T-helper 2 cell treated with Interferon-gamma antibody and Interleukin-4, amounts not matched to agents 5 μg/mL and 100 μg/mL, for 36 hours (primary cell): Measurements from ENCODE around the gene RASGEF1C.
A peak's percentile ranks its signal among the peaks of the same experiment; 100 is the strongest.

ENCODE experiments used
- DNase-seq: peaks from one replicate; pipeline ENCODE4 v3.0.0; 2021; ENCODE audit warnings: low spot score
- H3K27ac Mint-ChIP-seq: one replicate; pipeline ENCODE4 v1.8.0; 2021; ENCODE audit warnings: mild to moderate bottlenecking, mixed read lengths
- H3K27me3 Mint-ChIP-seq: one replicate; pipeline ENCODE4 v1.8.0; 2021; ENCODE audit warnings: low read depth, mixed read lengths
- H3K36me3 Mint-ChIP-seq: one replicate; pipeline ENCODE4 v1.8.0; 2021; ENCODE audit warnings: low read depth, mixed read lengths
- H3K4me1 Mint-ChIP-seq: one replicate; pipeline ENCODE4 v1.8.0; 2021; ENCODE audit warnings: low read depth, mixed read lengths
- H3K4me3 Mint-ChIP-seq: one replicate; pipeline ENCODE4 v1.8.0; 2022; ENCODE audit warnings: mild to moderate bottlenecking, moderate library complexity, mixed read lengths
- H3K9me3 Mint-ChIP-seq: one replicate; pipeline ENCODE4 v1.8.0; 2021; ENCODE audit warnings: mixed read lengths

The RASGEF1C gene

DNA sequence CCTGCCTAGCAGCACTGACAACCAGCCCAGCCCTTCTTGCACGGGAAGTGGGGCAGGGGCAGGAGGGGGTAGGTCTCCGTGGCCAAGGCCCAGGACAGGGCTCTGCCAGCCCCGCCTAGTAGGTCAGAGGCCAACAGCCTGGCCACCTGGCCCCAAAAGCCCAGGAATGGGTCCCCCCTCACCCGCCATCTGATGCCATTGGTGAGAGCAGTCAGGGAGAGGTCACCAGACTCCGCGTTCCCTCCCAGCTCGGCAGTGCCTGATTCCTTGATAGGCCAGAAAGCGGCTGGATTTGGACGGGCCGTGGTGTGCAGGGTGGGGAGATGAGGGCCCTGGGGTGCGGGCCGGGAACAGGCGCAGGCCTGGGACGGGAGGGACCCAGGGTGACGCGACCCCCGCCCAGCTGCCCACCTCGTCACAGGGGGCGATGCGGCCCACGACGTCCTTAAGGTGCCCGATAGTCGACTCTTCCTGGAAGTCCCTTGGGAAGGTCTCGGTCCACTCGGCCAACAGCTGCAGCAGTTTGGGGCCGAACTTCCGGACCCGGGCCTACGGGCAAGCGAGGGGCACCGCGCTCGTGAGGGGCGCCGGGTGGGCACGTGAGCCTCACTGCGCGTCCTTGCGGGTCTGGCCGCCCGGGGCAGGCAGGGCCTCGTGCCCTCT is 72.9 kb downstream of the RASGEF1C start:
- Mint-ChIP-seq H3K4me1 (peaks cover 6% of the 10 kb centered on the region), H3K4me3 (no peak overlapping the region), H3K9me3 (no peaks in the 10 kb centered on the region), H3K36me3 (no peaks in the 10 kb centered on the region), H3K27ac (no peak overlapping the region), H3K27me3 (no peaks in the 10 kb centered on the region)
- DNase-seq: no peak

DNA sequence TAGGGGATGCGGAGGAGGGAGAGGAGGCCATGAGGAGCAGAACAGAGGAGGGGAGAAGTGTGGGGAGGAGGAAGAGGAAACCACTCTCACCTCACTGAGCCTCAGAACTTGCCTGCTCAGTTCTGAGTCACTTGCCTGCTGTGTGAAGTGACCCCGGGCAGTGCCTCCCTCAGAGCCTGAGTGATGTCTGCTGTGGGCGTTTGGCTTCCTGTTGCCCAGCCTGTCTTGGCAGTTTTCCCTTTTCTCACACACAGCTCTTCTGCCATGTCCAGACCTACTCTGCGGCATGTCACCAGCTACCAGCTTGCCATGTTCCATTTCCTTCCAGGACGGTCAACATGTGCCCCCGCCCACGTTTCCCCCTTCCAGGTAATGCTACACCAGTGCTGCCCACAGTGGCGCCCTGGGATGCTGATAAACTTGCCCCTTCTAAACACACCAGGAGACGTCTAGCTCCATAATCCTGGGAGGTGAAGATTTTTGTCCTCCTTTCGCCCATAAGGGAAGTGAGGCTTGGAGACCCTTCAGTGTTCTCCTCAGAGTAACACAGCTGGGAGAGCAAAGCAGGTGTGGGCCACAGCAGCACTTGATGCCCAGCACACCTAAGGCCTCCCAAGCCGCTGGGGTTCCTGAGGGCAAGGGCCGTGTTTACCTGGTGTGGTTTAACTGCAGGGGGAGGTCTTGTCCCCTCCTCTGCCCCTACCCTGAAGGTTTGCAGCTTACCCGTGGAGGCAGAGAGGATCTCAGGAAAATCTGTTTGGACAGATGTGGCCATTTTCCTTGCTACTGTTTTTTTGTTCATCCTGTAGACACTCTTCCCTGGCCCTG is 73.7 kb downstream of the RASGEF1C start:
- H3K27ac Mint-ChIP-seq: peak overlapping the region; percentile 17
- H3K9me3 Mint-ChIP-seq: no peaks in the 10 kb centered on the region
- no peaks in the 10 kb centered on the region for H3K36me3 Mint-ChIP-seq
- H3K4me3 Mint-ChIP-seq: peak overlapping the region; percentile 3
- no peaks in the 10 kb centered on the region for H3K27me3 Mint-ChIP-seq
- peaks cover 6% of the 10 kb centered on the region for H3K4me1 Mint-ChIP-seq
- DNase-seq: peak; percentile 63

DNA sequence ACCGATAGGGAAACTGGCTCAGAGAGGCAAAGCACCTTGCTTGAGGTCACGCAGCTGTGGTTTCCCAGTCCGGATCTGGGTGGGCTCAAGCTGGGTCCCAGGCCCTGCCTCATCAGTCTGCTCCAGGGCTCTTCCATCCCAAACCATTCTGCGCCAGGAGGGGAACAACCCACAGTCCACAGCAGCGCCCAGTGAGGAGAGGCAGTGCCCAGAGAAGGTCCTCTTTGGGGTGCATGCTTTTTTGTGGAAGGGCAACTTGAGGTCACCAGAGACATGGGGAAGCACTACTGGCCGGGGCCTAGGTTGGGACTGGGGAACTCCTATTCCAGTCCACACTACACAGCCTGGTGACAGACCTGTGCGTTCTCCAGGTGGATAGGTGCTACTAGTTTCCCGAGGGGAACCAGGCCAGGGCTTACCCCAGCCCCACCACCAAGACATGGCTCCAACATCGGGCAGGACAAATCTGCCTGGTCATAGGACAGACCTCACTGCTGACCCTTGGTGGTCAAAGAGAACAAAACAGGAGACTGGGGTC is 75.0 kb downstream of the RASGEF1C start:
- H3K9me3 Mint-ChIP-seq: no peaks in the 10 kb centered on the region
- no peaks in the 10 kb centered on the region for H3K27me3 Mint-ChIP-seq
- no peak overlapping the region for H3K4me3 Mint-ChIP-seq
- H3K4me1 Mint-ChIP-seq: peaks cover 6% of the 10 kb centered on the region
- H3K36me3 Mint-ChIP-seq: no peaks in the 10 kb centered on the region
- DNase-seq: no peak
- H3K27ac Mint-ChIP-seq: no peak overlapping the region

DNA sequence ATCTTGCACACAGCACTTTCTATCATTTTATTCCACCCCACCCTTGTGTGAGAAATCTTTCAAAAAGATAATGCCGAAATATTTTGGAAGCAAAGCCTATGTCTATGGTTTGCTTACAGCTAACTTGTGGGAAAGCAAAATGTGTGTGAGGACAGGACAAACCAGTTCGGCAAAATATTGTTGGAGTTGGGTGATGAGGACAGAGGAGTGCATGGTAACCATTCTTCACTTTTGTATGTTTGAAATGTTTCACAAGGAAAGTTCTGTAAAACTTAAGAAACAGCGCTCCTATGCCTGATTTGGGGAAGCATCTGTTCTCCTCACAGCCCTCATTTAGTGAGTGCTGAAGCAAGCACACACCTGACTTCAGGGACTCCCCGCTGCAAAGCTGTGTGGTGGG is 75.5 kb downstream of the RASGEF1C start:
- H3K36me3 Mint-ChIP-seq: no peaks in the 10 kb centered on the region
- H3K27ac Mint-ChIP-seq: no peak overlapping the region
- H3K4me1 Mint-ChIP-seq: peaks cover 6% of the 10 kb centered on the region
- H3K9me3 Mint-ChIP-seq: no peaks in the 10 kb centered on the region
- no peak overlapping the region for H3K4me3 Mint-ChIP-seq
- no peaks in the 10 kb centered on the region for H3K27me3 Mint-ChIP-seq
- DNase-seq: no peak

DNA sequence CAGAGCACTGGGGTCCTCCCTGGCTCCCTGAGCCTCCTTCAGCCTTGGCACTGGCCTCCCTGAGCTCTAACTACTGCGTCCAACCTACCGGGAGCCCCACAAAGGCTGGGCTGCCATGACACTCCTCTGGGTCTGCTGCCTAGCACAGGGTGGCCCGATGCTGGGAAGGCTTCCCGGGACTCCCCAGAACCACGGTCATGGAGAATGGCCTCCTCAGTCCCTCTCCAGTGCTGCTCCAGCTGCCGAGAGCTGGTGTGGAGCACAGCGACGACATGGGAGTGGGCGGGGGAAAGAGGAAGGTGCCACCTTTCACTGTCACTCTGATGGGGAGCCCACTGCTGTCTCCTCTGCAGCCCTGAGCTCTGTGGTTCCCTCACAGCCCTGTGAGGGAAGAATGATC is 76.0 kb downstream of the RASGEF1C start:
- H3K4me3 Mint-ChIP-seq: no peak overlapping the region
- H3K9me3 Mint-ChIP-seq: no peaks in the 10 kb centered on the region
- no peak for DNase-seq
- no peak overlapping the region for H3K27ac Mint-ChIP-seq
- no peaks in the 10 kb centered on the region for H3K27me3 Mint-ChIP-seq
- no peaks in the 10 kb centered on the region for H3K36me3 Mint-ChIP-seq
- H3K4me1 Mint-ChIP-seq: peaks cover 6% of the 10 kb centered on the region

DNA sequence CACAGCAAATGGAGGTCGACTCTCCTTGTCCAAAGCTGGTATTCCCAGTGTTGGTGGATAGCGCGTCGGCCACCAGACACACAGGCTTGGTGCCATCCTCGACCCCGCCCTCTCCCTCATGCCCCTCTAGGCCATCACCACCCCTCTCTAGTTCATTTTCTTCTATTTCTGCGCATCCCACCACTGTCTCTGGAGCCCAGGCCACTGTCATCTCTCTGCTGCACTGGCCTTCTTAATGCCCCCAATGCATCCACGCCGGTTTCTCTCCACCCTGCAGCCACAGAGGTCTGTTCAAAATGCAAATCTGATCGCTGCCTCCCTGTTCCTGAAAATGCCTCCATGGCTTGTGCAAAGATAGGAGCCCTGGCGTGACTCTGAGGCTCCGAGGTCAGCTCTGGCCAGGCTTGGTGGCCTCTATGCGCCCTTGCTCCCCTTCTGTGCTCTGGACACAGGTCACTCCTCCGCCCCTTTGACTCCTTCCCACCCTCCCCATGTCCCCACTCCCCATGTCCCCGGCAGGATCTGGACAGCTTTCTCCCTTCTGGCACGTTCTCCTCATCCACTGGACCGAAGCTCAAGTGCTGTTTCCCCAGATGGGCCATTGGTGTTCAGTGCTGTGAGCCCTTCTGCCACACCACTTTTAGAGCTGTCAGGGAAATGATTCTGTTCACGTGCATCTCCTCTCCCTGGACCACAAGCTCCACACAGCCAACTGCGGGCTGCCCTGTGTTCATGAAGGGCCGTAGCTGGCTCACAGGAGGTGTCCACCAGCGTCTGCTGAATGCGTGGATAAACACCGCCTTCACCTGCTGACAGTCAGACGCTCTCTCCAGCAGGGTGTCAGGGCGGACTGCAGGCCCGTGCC is 77.9 kb downstream of the RASGEF1C start:
- Mint-ChIP-seq H3K27ac (no peak overlapping the region), H3K9me3 (no peaks in the 10 kb centered on the region)

DNA sequence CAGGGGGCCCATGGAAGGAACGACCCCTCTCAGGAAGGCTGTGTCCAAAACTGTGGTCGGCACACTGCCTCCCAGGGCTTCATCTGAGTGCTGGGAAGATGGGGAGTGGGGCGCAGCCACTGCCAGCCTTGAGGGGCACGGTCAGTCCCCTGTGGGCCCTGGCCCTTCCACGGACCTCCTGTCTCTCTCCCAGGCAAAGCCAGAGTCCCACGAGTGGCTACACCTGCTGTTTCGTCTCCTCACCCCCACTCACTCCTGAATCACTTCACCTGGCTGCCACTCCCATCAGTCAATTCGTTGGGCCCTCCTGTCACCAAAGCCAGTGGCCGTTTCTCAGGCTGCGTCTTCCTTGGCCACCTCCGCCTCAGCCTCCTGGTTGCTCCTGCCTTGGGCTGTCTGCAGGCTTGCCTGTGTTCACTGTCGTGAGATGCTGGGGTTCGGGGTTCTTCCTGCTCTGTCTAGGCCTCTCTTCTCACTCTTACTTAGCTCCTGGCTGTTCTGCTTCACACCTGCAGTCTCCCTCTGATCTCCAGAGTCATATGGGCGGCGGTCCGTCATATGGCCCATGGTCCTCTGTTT is 78.6 kb downstream of the RASGEF1C start:
- Mint-ChIP-seq H3K36me3 (no peaks in the 10 kb centered on the region), H3K9me3 (no peaks in the 10 kb centered on the region), H3K27me3 (no peaks in the 10 kb centered on the region), H3K27ac (no peak overlapping the region), H3K4me1 (peaks cover 4% of the 10 kb centered on the region), H3K4me3 (no peak overlapping the region)
- DNase-seq: no peak

More for the DNA sequence above, 77.9 kb downstream of the RASGEF1C start:
- Mint-ChIP-seq H3K4me1 (peaks cover 6% of the 10 kb centered on the region), H3K36me3 (no peaks in the 10 kb centered on the region), H3K4me3 (no peak overlapping the region), H3K27me3 (no peaks in the 10 kb centered on the region)
- no peak for DNase-seq

DNA sequence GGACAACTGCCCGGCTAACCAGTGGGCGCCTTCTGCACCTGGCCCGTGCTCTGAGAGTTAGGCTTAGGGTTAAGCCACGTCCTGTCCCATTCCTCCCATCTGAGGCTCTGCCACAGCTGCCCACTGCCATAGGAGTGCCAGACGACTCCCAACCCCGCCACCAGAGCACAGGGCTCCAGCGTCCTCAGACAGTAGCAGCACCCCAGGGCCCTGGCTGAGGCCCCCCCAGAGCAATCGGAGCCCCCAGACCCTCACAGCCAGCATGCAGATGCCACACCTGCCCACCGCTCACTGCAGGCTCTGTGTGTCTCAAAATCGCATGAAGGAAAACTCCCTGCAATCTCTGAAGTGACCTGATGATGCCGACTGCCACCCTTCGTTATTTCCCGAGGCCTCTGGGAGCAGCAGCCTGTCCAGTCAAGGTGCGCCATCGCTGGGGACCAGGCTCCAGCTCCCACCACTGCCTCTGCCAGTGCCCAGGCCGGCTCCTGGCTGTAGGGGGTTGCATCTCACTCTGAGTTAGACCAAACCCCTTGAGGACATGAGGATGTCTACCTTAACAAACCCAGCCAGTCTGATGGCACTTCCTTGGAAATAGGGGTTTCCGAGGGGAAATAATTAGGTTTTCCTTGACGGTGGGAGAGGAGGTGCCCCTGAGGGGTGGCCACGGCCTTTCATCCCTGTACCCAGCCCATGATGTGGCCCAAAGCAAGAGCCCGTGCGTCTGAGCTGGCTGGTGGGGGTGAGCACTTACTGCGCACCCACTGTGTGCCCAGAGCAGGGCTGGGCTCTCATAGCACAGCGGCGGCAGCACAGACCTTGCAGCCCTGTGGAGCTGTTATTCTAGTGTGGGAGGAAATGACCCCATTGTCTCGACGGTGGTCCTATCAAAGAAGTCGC is 79.5 kb downstream of the RASGEF1C start:
- Mint-ChIP-seq H3K4me3 (no peak overlapping the region), H3K4me1 (no peaks in the 10 kb centered on the region), H3K9me3 (no peaks in the 10 kb centered on the region), H3K36me3 (no peaks in the 10 kb centered on the region), H3K27ac (no peak overlapping the region), H3K27me3 (no peaks in the 10 kb centered on the region)
- DNase-seq: no peak

DNA sequence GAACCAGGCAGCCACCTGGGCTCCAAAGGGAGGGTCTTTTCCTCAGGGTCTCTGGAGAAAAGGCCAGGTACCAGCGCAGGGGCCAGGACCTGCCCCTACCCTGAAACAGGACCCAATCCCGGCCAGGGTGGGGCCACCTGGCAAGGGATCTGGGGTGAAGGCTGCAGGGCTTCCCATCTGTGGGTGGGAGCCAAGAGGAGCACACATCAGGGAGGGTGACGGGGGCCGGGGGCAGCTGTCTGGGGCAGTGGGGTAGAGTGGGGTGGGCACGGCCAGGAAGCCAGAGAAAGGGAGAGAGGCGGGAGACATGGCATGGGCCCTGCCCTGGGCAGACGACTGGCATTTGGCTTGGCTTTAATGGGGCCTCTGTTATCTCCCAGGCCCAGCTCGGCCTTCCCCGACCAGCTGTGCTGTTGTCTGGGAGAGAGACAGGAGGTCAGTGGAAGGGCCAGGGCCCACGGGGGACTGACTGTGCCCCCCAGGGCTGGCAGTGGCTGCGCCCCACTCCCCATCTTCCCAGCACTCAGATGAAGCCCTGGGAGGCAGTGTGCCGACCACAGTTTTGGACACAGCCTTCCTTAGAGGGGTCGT is 80.2 kb downstream of the RASGEF1C start:
- no peaks in the 10 kb centered on the region for H3K36me3 Mint-ChIP-seq
- H3K9me3 Mint-ChIP-seq: no peaks in the 10 kb centered on the region
- no peak overlapping the region for H3K4me3 Mint-ChIP-seq
- H3K4me1 Mint-ChIP-seq: no peaks in the 10 kb centered on the region
- no peak overlapping the region for H3K27ac Mint-ChIP-seq
- no peaks in the 10 kb centered on the region for H3K27me3 Mint-ChIP-seq
- no peak for DNase-seq

DNA sequence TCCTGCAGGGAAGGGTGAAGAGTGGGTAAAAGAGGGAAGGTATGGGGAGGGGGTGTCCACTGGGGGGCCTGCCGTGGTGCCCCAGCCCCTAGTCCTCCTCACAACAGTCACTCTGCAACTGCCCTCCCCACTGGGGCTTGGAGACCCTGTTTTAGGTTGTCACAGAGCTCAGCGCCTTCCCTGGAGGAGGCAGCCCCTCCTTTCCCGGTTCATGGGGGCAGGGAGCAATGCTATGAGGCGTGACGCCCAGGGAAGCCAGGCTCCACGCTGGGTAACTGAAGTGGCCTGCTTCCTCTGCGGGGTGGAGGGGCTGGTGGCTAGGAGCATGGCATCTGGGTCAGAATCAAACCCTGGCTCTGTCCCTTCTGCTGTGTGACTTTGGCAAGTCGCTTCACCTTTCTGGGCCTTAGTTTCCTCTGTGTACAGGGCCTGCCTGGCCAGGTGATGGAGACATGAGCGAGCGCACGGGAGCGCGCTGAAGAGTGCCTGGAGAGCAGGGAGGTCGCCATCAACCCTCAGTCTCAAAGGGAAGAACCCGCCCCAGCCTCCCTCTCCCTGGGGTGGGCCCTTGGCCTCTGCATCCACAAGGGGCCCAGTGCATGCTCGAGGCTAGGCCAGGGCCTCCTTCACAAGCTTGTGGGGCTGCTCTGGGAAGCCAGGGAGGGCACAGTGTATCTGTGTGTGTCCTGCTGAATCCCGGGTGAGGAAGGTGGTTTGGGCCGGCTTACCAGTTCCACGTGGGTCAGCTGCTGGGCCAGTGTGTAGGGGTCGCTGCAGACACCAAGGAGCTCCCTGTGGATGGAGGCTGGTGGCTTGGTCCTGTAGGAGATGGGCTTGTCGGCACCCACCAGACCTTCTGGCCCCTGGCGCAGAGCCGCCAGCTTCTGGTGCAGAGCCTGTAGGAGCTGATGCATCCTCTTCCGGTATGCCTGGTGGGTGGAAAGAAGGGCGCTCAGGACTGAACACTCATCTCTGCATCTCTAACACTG is 81.0 kb downstream of the RASGEF1C start:
- H3K4me1 Mint-ChIP-seq: no peaks in the 10 kb centered on the region
- no peaks in the 10 kb centered on the region for H3K9me3 Mint-ChIP-seq
- H3K27ac Mint-ChIP-seq: no peak overlapping the region
- H3K4me3 Mint-ChIP-seq: no peak overlapping the region
- H3K27me3 Mint-ChIP-seq: no peaks in the 10 kb centered on the region
- no peak for DNase-seq
- no peaks in the 10 kb centered on the region for H3K36me3 Mint-ChIP-seq

DNA sequence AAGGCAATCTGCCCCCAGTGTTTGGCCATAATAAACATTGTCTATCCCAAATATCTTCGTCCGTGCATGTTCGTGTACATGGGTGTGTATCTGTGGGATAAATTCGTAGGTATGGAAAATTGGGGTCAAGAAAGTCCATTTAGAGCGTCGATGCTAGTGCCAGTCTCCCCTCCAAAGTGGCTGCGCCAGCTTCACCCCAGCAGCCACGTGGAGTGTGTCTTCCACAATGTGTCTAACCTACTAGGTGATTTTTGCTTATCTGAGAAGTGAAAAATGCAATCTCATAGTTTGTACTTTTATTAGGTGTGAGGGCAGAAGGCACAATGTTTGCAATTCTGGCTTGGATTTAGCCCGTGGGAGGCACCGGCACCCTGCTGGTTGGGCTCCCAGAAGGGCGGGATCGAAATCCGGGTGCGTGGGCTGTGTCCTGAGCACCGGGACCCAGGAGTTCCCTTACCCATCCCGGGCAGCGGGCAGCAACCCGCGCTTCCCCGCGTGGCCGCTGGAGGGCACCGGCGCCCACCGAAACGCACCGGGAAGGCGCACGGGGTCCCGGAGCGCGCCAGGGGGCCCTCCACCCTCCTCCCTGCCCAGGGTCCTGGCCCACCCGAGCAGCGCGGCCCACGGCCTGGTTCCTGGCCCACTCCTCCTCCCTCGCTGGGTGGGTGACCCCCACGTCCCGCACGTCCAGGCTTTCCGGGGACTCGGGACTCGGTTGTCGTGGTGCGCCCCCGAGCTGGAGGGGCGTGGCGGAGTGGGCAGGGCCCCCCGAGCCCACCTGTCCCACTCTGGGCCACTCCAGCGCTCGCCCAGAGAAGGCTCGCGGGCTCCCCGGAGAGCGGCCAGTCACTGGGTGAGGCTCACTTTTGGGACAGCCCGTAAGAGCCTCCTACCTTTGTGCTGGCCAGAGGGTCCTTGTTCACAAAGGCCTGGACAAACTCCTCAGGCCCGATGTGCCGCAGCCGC is 82.0 kb downstream of the RASGEF1C start:
- Mint-ChIP-seq H3K27me3 (no peaks in the 10 kb centered on the region), H3K9me3 (no peaks in the 10 kb centered on the region), H3K4me3 (no peak overlapping the region), H3K36me3 (no peaks in the 10 kb centered on the region), H3K27ac (no peak overlapping the region), H3K4me1 (no peaks in the 10 kb centered on the region)
- no peak for DNase-seq
